ENCODE data around the gene G6PC2. TPM values are rescaled to one million over a fixed set of nuclear protein-coding genes. Genes with fewer than 3 reads are reported as not detected.

The G6PC2 gene
- polyA plus RNA-seq, 1 donor from 2014 or later: not detected

DNA sequence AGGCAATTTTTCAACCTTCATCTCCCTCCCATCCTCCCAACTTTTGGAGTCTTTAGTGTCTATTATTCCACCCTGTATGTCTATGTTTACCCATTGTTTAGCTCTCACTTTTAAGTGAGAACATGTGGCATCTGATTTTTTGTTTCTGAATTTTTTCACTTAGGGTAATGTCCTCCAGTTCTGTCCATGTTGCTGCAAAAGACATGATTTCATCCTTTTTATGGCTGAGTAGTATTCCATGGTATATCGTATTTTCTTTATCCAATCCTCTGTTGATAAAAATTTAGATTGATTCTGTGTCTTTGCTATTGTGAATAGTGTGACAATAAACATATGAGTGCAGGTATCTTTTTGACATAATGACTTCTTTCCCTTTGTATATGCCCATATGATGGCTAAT, 48.2 kb downstream of the G6PC2 start:
- Mint-ChIP-seq H3K27ac (no peak overlapping the region), H3K4me3 (no peak overlapping the region), H3K4me1 (no peaks in the 10 kb centered on the region), H3K9me3 (peaks cover 0 to 19% (median 6%) of the 10 kb centered on the region in 3 donors), H3K36me3 (peaks cover 2% of the 10 kb centered on the region), H3K27me3 (no peaks in the 10 kb centered on the region)

DNA sequence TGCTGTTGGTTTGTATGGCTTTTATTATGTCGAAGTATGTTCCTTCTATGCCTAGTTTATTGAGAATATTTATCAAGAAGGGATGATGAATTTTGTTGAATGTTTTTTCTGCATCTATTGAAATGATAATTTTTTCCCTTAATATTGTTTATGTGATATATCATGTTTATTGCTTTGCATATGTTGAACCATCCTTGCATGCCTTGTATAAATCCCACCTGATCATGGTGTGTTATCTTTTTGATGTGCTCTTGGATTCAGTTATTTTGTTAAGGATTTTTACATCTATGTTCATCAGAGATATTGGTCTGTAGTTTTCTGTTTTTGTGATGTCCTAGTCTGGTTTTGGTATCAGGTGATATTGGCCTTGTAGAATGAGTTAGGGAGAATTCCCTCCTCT, 50.8 kb downstream of the G6PC2 start:
- Mint-ChIP-seq H3K27me3 (peaks cover 2% of the 10 kb centered on the region), H3K27ac (no peak overlapping the region), H3K4me1 (no peaks in the 10 kb centered on the region), H3K9me3 (peaks cover 1 to 25% (median 9%) of the 10 kb centered on the region in 3 donors), H3K36me3 (peaks cover 2% of the 10 kb centered on the region), H3K4me3 (no peak overlapping the region)

- Mint-ChIP-seq H3K9me3 (peaks cover 1 to 25% (median 9%) of the 10 kb centered on the region in 3 donors), H3K27ac (no peak overlapping the region), H3K27me3 (peaks cover 2% of the 10 kb centered on the region), H3K36me3 (peaks cover 2% of the 10 kb centered on the region), H3K4me3 (no peak overlapping the region), H3K4me1 (no peaks in the 10 kb centered on the region)
Observed at GRCh38 chr2:168952424-168952823, 51.3 kb downstream of the G6PC2 start.

GRCh38 chr2:168954256-168954655, 53.2 kb downstream of the G6PC2 start:
- Mint-ChIP-seq H3K27ac (no peak overlapping the region), H3K9me3 (peaks cover 1 to 25% (median 9%) of the 10 kb centered on the region in 3 donors), H3K36me3 (peaks cover 2% of the 10 kb centered on the region), H3K27me3 (peaks cover 4% of the 10 kb centered on the region), H3K4me3 (no peak overlapping the region), H3K4me1 (no peaks in the 10 kb centered on the region)

- no peak overlapping the region for H3K27ac Mint-ChIP-seq
- H3K4me3 Mint-ChIP-seq: no peak overlapping the region
- peaks cover 1 to 21% (median 9%) of the 10 kb centered on the region in 3 donors for H3K9me3 Mint-ChIP-seq
- H3K4me1 Mint-ChIP-seq: no peaks in the 10 kb centered on the region
- peaks cover 4% of the 10 kb centered on the region for H3K27me3 Mint-ChIP-seq
- H3K36me3 Mint-ChIP-seq: peaks cover 2% of the 10 kb centered on the region
Observed at GRCh38 chr2:168955321-168955720, 54.2 kb downstream of the G6PC2 start.

DNA sequence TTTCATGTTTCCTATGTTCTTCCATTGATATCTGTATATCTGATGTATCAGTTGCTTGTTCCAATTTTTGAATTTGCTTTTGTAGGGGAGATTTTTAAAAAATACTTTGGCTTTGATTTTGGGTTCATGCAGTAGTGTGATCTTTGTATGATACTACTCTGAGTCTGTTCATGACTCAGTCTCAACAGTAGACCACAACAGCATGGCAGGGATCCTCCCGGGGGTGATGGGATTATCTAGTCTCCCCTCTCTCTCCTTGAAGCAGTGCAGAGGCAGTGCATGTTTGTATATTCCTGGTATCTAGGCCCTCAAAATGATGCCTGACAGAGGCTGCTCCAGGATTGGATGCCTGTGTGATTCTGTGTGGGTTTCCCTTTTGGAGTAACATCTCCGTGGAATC, 55.3 kb downstream of the G6PC2 start:
- Mint-ChIP-seq H3K27me3 (peaks cover 4% of the 10 kb centered on the region), H3K4me3 (no peak overlapping the region), H3K27ac (no peak overlapping the region), H3K36me3 (peaks cover 2% of the 10 kb centered on the region), H3K9me3 (peaks cover 1 to 21% (median 9%) of the 10 kb centered on the region in 3 donors), H3K4me1 (no peaks in the 10 kb centered on the region)

Other genes with a start within 250 kb of the G6PC2 start
- not detected for gene NOSTRIN, start 98.7 kb upstream of the G6PC2 start, polyA plus RNA-seq
- gene SPC25, start 10.9 kb upstream of the G6PC2 start, polyA plus RNA-seq: not detected
- gene ABCB11, start 130.0 kb downstream of the G6PC2 start, polyA plus RNA-seq: not detected
- 3.3 TPM for gene DHRS9, start 168.3 kb downstream of the G6PC2 start, polyA plus RNA-seq

All from IgD-negative memory B cell (primary cell).